SK-N-MC (cell line): ENCODE measurements around the gene BEX2.
"Not testable (repeated sequence)": the region's sequence is repeated elsewhere in the genome, so short reads cannot be mapped to it uniquely, and the experiment has no call there.

ENCODE experiments used
- DNase-seq: peaks from one replicate; pipeline ENCODE4 v3.0.0-alpha.2; 2011; ENCODE audit warnings: low read depth, low spot score
- H3K27ac ChIP-seq: fragments of 200-600 bp; sonication (generic); 2 replicates; pipeline ENCODE4 v1.5.1; 2016; ENCODE audit warnings: mixed run types
- H3K36me3 ChIP-seq: fragments of 200-600 bp; sonication (generic); 2 replicates; pipeline ENCODE4 v1.6.1; 2017; ENCODE audit warnings: antibody characterized with exemption, low read length, mixed read lengths; ENCODE audit not compliant: insufficient read depth
- H3K4me3 ChIP-seq: fragments of 200-600 bp; sonication (generic); 2 replicates; pipeline ENCODE4 v1.5.1; 2016
- H3K9ac ChIP-seq: fragments of 200-600 bp; sonication (generic); 2 replicates; pipeline ENCODE4 v1.8.0; 2017; ENCODE audit warnings: mixed run types, mixed read lengths; ENCODE audit not compliant: insufficient read length
- H3K9me3 ChIP-seq: fragments of 200-600 bp; sonication (generic); 2 replicates; pipeline ENCODE4 v1.6.1; 2017; ENCODE audit warnings: low read depth, mild to moderate bottlenecking, antibody characterized with exemption, low read length, moderate library complexity, mixed read lengths
- EZH2 ChIP-seq: fragments of 200-600 bp; sonication (generic); IDR thresholded peaks from one replicate; pipeline ENCODE4 v1.6.1; 2017; ENCODE audit warnings: antibody characterized with exemption
- FOXP2 ChIP-seq: optimal IDR thresholded peaks from 2 replicates; pipeline ENCODE3; 2011; ENCODE audit warnings: mild to moderate bottlenecking, moderate library complexity; ENCODE audit not compliant: insufficient read depth; ENCODE audit errors: extremely low read length, control extremely low read depth
- POLR2AphosphoS5 ChIP-seq: IDR thresholded peaks from 2 replicates; pipeline ENCODE4 v1.6.1; 2012; ENCODE audit warnings: mild to moderate bottlenecking, low read depth, low read length, borderline replicate concordance

The BEX2 gene

DNA sequence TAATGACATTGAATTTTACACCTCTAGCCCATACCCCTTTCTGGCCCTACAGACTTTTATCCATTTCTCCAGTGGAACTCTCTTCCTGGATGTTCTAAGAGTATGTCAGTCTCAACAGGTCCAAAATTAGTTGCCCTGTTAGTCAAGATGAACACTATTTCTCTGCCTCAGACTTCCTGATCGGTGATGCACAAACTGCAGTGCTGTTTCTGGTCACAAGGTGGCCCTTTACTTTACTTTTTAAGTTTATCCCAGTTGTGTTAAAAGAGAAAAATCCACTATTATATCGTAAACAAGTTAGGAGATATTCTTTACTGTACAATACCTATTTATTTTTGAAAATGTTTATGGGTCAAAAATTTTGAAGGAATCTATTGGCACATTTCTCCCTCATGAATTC, 32.3 kb upstream of the BEX2 start:
- TF ChIP-seq EZH2 (no peak), POLR2AphosphoS5 (no peak), FOXP2 (no peak)
- H3K4me3 ChIP-seq: no peak overlapping the region
- H3K27ac ChIP-seq: no peak overlapping the region
- H3K9me3 ChIP-seq: no peaks in the 10 kb centered on the region
- H3K36me3 ChIP-seq: no peaks in the 10 kb centered on the region
- no peak overlapping the region for H3K9ac ChIP-seq
- DNase-seq: no peak

DNA sequence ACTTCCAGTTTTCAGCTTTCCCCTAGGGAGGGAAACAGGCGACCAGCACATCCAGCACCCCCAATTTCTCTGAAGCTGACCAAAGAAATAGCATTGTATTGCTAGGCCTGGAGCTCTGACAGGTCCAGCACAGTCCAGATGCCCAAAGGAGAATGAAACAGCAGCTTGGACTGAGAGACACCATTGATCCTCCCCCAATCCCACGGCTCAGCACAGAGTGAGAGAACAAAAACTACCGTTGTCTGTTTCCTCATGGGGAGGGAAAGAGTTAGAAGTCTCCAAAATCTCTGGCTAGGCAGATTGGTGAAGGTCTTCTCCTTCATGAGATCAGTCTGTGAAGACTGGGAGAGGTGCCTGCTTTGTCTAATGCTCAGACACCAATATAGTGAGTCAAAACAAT, 27.9 kb upstream of the BEX2 start:
- no peak for DNase-seq

DNA sequence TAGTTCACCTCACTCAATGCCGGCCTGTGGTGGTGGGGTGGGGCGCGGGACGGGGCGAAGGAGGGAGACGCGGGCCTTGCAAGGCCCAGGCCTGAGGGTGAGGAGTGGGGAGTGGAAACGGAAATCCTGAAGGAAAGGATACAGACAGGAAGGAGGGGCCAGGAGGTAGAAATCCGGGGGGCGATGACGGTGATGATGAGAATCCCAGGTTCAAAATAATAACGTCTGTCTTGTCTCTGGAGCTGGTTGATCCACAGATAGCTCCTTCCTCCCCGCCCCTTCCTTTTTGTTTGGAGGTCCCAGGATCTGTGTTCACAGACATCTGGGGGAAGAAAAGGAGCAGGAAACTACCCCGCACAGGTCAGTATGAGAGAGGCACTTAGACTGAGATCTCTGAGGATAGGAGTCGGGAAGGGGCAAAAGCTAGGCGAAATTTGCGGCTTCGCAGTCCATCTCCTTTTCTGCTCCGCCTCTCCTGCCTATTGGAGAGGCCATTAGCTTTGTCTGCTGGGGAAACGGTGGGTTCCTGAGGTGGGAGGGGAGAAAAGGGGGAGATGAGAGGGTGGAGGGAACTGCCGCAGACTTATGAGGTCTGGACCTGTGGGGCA, 20.0 kb upstream of the BEX2 start:
- Histone ChIP-seq H3K27ac (no peak overlapping the region), H3K4me3 (no peak overlapping the region), H3K9me3 (no peaks in the 10 kb centered on the region), H3K9ac (no peak overlapping the region), H3K36me3 (no peaks in the 10 kb centered on the region)
- DNase-seq: no peak
- TF ChIP-seq FOXP2 (no peak), EZH2 (no peak), POLR2AphosphoS5 (no peak)

More for the DNA sequence above, 27.9 kb upstream of the BEX2 start:
- no peak for TF ChIP-seq FOXP2
- TF ChIP-seq EZH2: no peak
- no peak for TF ChIP-seq POLR2AphosphoS5
- no peak overlapping the region for H3K4me3 ChIP-seq
- no peak overlapping the region for H3K27ac ChIP-seq
- no peaks in the 10 kb centered on the region for H3K9me3 ChIP-seq
- H3K36me3 ChIP-seq: no peaks in the 10 kb centered on the region
- no peak overlapping the region for H3K9ac ChIP-seq

- no peaks in the 10 kb centered on the region for H3K36me3 ChIP-seq
- H3K9me3 ChIP-seq: no peaks in the 10 kb centered on the region
- TF ChIP-seq EZH2 (no peak), POLR2AphosphoS5 (no peak), FOXP2 (no peak)
- H3K27ac ChIP-seq: no peak within 1 kb of the TSS
- no peak for DNase-seq
- H3K9ac ChIP-seq: no peak within 1 kb of the TSS
- no peak within 1 kb of the TSS for H3K4me3 ChIP-seq
Measured at GRCh38 chrX:103329991-103330390, 19.2 kb upstream of the BEX2 start, which contains the start of gene TCEAL7. TCEAL7 (plus strand) TSS chrX:103330239; CDS start chrX:103331404, 1,165 bp downstream.

GRCh38 chrX:103311399-103311780, 600 bp upstream of the BEX2 start:
- DNase-seq: no peak
- H3K27ac ChIP-seq: no peak overlapping the region
- H3K9ac ChIP-seq: no peak overlapping the region
- H3K9me3 ChIP-seq: no peaks in the 10 kb centered on the region
- H3K36me3 ChIP-seq: no peaks in the 10 kb centered on the region
- H3K4me3 ChIP-seq: no peak overlapping the region
- TF ChIP-seq EZH2 (no peak), FOXP2 (no peak), POLR2AphosphoS5 (no peak)

GRCh38 chrX:103309860-103310554, 783 bp downstream of the BEX2 start:
- DNase-seq: no peak
- Histone ChIP-seq H3K9ac (no peak overlapping the region), H3K9me3 (no peaks in the 10 kb centered on the region), H3K4me3 (peak overlapping the region; percentile 73), H3K27ac (no peak overlapping the region), H3K36me3 (no peaks in the 10 kb centered on the region)
- no peak for TF ChIP-seq POLR2AphosphoS5
- TF ChIP-seq EZH2: no peak
- TF ChIP-seq FOXP2: no peak

GRCh38 chrX:103305666-103306065, 5.1 kb downstream of the BEX2 start:
- H3K9me3 ChIP-seq, H3K4me3 ChIP-seq, H3K27ac ChIP-seq, H3K9ac ChIP-seq, DNase-seq, H3K36me3 ChIP-seq: not testable (repeated sequence)

DNA sequence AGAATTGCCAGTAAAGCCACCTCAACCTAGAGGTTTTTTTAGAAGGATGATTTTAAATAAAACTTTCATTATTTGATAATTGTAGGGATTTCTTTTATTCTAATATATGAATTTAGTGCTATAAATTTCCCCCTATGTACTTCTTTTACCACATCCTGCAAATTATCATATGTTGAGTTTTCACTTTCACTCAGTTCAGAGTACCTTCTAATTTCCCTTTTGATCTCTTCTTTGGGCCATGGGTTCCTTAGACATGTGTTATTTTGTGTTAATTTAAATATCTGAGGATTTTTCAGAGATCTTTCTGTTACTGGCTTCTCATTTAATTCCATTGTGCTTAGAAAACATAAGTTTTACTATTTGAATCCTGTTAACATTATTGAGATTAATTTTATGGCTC, 6.1 kb downstream of the BEX2 start:
- no peak for TF ChIP-seq EZH2
- TF ChIP-seq POLR2AphosphoS5: no peak
- TF ChIP-seq FOXP2: no peak
- no peaks in the 10 kb centered on the region for H3K36me3 ChIP-seq
- H3K4me3 ChIP-seq: no peak overlapping the region
- no peak for DNase-seq
- H3K27ac ChIP-seq: no peak overlapping the region
- no peaks in the 10 kb centered on the region for H3K9me3 ChIP-seq
- no peak overlapping the region for H3K9ac ChIP-seq

DNA sequence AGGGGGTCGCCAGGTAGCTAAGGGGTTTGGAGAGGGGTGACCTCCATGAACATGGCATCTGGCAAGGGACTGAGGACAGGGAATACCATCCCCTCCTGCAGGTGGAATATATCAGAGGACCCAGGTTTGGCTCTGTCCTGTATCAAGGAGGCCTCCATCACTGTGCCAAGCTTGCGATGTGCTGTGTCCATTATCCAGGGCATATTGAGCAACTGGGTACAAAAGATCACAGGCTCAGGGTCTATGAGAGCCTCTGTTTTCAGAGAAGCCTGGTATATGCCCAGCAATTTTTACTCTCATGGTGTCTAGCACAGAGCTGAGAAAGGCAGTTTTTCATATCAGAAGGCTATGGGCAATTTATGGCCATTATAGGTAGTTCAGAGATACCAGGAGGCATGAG, 17.7 kb downstream of the BEX2 start:
- no peak overlapping the region for H3K27ac ChIP-seq
- no peaks in the 10 kb centered on the region for H3K9me3 ChIP-seq
- DNase-seq: no peak
- no peaks in the 10 kb centered on the region for H3K36me3 ChIP-seq
- no peak overlapping the region for H3K9ac ChIP-seq
- TF ChIP-seq EZH2 (no peak), POLR2AphosphoS5 (no peak), FOXP2 (no peak)
- no peak overlapping the region for H3K4me3 ChIP-seq
